Adrenal gland (tissue), 5 donors: ENCODE measurements around the gene TRRAP.

ENCODE experiments used
- POLR2A ChIP-seq, 2 donors: fragments of 450-650 bp; IDR thresholded peaks; one replicate each; pipeline ENCODE4 v1.6.1; 2017; ENCODE audit warnings: antibody characterized with exemption in 2 of 2, mild to moderate bottlenecking in 2 of 2, moderate library complexity in 1 of 2
- TF ChIP-seq, protein P1 (sequence below), 6 experiments: fragments of 450-650 bp in 4 of 6; fragments of 200-600 bp in 2 of 6; sonication (generic) in 1 of 6; IDR thresholded peaks; 1 replicate in 5 of 6; 2 replicates in 1 of 6; pipeline versions ENCODE4 v1.5.1 to v1.8.0; 2016 to 2021; ENCODE audit warnings: antibody characterized with exemption in 6 of 6, mild to moderate bottlenecking in 2 of 6, moderate library complexity in 1 of 6
- donor health status: DM: no; HTN: no; CAD: no.

DNA sequence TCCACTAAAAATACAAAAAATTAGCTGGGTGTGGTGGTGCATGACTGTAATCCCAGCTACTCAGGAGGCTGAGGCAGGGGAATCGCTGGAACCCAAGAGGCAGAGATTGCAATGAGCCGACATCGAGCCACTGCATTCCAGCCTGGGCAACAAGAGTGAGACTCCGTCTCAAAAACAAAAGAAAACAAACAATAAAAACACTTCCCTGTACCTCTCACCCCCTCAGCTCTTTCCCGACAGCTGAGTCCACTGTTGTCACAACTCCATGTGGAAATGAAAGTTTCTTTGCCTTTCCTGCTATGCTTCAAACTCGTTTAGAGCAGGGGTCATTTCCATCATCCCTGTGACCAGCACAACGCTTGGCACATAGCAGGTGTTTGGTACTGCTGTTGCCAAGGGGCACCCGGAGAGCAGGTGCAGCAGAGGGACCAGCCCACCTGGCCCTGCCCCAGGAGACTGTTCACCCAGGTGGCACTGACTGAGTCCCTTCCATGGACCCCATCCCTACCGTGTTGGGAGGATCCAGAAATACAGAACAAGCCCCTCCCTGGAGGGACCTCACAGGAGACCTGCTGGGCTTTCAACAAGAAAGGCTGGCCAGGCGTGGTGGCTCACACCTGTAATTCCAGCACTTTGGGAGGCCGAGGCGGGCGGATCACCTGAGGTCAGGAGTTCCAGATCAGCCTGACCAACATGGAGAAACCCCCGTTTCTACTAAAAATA, 13.4 kb upstream of the TRRAP start:
- TF ChIP-seq, protein P1, sequence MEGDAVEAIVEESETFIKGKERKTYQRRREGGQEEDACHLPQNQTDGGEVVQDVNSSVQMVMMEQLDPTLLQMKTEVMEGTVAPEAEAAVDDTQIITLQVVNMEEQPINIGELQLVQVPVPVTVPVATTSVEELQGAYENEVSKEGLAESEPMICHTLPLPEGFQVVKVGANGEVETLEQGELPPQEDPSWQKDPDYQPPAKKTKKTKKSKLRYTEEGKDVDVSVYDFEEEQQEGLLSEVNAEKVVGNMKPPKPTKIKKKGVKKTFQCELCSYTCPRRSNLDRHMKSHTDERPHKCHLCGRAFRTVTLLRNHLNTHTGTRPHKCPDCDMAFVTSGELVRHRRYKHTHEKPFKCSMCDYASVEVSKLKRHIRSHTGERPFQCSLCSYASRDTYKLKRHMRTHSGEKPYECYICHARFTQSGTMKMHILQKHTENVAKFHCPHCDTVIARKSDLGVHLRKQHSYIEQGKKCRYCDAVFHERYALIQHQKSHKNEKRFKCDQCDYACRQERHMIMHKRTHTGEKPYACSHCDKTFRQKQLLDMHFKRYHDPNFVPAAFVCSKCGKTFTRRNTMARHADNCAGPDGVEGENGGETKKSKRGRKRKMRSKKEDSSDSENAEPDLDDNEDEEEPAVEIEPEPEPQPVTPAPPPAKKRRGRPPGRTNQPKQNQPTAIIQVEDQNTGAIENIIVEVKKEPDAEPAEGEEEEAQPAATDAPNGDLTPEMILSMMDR (IDR thresholded peaks at IDR 0.05): no peak
- TF ChIP-seq POLR2A (IDR thresholded peaks at IDR 0.05): no peak
